ENCODE data around the gene TMOD4.
"Not testable (repeated sequence)": the region's sequence is repeated elsewhere in the genome, so short reads cannot be mapped to it uniquely, and the experiment has no call there.

TMOD4 gene

DNA sequence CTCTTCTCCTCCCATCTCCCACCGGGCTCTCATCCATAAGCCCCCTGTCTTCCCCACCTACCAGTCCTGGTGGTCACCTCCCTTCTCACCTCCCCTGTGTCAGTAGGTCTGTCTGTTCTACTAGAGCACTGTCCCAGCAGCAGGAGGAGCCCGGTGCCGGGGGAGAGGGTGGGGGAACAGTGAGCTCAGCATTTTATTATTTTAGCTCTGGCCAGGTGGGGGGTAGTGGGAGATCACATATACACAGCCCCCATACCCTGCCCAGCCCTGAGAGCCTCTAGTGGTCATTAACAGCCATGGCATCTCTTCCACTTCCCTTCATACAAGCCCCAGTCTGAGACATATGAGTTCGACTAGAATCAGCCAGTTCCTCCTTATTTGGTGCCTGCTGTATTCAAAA lies at the start of gene TMOD4:
TSS of gene TMOD4 (minus strand) at position 119 of the 400 bp plus-strand sequence. CDS start 1,106 bp downstream, outside the sequence.
- no peak for DNase-seq

DNA sequence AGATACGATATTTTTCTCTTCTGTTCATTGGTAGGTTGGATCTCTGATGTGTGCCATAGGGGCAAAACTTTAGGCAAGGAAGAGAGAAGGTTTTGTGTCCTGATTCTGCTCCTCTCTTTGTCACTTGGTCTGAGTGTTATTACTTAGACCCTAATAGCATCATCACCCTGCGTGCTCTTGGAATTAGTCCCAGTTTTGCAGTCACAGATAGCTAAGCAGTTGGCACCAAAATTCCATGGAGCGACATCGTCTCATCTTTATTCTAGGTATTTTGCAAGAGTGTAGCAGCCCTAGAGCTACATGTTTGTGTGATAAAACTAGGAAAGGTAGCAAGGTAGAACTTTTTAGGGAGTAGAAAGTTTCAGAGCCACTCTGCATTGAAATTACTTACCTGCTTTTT lies 46.3 kb upstream of the TMOD4 start:
- no peak for DNase-seq

DNA sequence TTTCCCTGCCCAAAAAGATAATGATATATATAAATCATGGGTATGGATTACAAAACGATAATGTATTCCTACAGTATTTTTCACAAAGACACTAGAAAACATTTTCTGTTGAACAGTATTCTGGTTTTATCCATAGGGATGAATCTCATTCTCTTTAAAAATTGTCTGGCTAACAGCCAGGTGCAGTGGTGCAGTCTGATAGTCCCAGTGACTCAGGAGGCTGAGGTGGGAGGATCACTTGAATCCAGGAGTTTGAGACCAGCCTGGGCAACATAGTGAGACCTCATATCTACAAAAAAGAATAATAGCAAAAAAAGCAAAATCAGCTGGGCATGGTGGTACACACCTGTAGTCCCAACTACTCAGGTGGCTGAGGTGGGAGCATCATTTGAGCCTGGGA lies 45.8 kb upstream of the TMOD4 start:
- no peak for DNase-seq

DNA sequence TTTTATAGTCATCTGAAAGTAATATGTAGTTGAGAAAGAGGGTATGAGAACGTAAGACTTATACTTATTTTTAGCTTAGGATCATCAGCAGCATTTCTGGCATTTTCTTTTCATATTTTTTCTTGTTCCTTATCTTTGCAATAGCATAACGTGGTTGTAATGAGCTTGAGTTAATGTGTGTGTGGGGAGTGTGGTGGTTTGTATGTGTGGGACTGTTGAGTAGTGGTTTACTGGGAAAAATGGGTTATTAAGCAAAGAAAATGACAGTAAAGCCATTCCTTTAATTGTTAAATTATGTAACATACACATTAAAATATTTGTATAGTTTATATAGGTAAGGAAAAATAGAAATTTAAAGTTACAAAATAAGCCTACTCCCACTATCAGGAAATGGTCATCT lies 37.8 kb upstream of the TMOD4 start:
- DNase-seq, result no peak

DNA sequence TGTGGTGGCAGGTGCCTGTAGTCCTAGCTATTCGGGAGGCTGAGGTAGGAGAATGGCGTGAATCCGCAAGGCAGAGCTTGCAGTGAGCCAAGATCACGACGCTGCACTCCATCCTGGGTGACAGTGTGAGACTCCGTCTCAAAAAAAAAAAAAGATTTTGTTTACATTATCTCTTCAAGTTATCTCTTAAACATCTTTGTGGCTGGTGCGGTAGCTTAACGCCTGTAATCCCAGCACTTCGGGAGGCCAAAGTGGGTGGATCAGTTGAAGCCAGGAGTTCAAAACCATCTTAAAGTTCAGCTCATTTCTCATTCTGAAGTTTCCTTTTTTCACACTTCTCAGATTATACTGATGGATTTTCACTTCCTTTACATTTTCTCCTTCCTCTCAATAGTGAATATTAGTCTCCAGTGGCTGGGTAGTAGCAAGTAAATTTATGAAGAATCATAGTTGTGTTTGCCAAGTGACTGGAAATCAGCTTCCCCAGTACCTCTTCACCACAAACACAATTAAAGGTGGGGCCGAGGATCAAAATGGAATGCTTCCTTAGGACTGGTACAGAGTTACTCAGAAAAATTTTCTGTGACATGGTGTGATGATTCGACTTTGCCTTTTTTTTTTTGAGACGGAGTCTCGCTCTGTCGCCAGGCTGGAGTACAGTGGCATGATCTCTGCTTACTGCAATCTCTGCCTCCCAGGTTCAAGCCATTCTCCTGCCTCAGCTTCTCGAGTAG lies 36.4 kb upstream of the TMOD4 start:
- no peak for DNase-seq

DNA sequence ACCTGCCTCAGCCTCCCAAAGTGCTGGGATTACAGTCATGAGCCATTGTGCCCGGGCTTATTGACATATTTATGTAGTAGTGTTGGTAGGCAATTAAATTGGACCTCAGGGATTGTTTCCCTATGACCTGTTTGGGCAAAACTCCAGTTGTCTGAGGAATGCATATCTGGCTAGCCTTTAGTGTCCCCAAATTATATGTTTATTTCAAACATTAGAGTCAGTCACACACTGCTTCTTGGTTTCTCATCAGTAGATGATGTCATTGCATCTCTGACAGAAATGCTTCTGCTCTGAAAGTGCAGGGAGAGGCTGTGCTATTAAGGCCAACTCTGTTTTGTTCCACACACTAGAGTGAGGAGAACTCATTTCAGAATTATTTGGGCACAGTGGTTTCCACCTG lies 35.0 kb upstream of the TMOD4 start:
- no peak for DNase-seq

DNA sequence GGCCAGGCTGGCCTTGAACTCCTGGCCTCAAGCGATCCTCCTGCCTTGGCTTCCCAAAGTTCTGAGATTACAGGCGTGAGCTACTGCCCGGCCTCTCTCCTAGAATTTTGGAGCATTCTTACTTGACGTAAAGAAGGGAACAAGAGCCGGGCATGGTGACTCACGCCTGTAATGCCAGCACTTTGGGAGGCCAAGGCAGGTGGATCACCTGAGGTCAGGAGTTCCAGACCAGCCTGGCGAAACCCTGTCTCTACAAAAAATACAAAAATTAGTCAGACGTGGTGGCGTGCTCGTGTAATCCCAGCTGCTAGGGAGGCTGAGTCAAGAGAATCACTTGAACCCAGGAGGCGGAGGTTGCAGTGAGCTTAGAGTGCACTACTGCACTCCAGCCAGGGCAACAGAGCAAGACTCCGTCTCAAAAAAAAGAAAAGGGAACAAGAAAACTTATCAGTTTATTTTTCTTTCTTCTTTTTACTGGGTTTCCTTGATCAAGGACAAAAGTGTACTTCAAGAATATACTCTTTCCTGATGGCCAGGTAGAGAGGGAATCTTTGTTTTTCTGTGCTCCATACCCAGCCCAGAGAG lies 29.7 kb upstream of the TMOD4 start:
- DNase-seq, result not testable (repeated sequence)

DNA sequence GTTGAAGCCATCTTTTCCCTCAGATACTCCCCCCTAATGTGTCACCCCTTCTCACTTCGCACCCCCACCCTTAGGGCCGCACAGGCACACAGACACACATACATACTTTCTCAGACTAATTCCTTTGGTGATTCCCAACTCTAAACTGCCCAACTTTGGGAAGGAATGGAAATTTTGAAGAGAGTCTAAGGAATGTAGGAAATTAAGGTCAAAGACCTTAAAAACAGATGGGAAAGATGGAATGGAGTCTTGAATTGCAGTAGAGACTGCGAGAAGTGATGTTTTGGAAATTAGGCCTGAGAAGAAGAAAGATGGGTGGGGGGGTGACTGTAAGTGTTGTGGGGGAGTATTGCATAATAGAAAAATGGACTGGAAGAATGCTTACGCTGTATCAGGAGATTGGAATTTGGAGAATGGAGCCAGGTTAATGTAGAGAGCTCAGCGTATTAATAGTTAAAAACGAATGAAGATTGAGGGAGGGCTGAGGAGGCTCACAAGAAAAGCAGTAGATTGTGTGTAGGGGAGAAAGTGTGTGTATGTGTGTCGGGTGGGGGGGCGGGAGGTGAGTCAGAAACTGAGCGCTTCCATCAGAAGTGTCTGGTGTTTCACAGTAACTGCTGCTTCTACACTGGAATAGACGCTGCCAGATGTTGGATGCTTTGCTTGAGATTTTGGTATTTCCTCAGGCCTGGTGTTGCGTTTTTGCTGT lies 24.2 kb upstream of the TMOD4 start:
- DNase-seq, result no peak

DNA sequence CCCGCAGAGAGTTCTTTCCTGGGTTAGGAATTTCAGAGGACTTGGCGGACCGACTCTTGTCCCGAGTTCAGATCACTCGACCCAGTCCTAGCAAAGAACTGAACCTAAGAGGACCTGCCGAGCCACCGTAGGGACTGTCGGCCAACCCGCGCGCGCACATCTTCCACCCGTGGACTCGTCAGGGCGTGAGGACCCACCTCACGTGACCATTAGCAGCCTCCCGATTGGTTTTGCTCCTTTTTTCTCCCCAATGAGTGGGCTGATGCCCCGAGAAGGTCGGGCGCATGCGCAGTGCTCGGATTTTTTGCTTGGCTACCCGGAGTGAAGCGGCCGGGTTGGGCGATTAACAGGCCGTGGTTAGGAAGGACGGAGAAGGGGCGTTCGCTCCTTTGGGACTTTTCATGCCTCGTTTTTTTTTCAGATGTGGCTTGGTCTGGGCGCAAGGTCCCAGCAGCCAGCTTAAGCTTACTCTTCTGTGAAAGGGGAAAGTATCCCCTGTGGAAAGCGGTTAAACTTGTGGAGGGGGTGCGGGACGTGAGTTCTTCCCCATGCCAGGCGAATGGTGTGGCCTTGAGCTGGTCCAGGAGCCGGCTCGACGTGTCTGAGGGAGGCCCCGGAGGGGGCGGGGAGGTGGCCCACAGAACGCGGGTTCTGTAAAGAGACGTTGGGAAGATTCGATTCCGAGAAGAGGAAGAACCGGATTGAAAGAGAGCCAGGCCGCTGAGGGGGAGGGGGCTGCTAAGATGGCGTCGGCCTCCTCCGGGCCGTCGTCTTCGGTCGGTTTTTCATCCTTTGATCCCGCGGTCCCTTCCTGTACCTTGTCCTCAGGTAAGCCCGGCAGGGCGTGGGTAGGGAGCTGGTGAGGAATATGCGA lies 22.7 kb upstream of the TMOD4 start, which contains the start of gene PIP5K1A:
TSS of gene PIP5K1A (plus strand) at position 299 of the 874 bp plus-strand sequence. CDS start at position 744, 445 bp downstream.
- peak; percentile 70 for DNase-seq

DNA sequence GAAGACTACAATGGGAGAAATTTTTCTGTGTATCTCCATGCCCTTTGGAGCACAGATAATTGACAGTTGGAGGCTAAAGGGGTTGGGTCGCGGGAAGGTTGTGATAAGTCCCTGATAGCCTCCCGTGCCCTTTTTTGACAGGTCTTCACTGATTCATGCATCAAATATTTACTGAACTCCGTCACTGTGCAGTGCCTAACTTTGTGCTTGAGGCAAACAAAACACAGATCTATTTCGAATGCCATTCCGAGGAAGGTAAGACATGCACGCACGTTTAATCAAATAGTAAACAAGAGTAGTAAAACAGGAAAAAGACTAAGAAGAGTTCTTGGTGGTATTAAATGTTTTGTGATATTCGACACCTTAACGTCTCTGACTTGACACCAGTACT lies 22.1 kb upstream of the TMOD4 start:
- DNase-seq, result no peak

DNA sequence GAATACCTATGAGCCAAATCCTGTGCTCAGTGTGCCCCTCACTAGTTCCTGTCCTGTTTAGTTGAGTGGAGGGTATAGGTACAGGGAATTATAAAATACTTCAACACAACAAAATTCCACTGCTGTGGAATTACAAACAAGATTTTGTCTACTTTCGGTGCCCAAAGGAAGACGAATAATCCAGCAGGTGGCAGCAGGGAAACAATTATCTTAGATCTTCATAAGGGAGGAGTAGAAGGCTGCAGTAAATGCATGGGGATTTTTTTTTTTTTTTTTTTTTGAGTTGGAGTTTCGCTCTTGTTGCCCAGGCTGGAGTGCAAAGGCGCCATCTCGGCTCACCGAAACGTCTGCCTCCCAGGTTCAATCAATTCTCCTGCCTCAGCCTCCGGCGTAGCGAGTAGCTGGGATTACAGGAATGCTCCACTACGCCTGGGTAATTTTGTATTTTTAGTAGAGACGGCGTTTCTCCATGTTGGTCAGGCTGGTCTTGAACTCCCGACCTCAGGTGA lies 20.6 kb upstream of the TMOD4 start:
- DNase-seq, result peak; percentile 54

DNA sequence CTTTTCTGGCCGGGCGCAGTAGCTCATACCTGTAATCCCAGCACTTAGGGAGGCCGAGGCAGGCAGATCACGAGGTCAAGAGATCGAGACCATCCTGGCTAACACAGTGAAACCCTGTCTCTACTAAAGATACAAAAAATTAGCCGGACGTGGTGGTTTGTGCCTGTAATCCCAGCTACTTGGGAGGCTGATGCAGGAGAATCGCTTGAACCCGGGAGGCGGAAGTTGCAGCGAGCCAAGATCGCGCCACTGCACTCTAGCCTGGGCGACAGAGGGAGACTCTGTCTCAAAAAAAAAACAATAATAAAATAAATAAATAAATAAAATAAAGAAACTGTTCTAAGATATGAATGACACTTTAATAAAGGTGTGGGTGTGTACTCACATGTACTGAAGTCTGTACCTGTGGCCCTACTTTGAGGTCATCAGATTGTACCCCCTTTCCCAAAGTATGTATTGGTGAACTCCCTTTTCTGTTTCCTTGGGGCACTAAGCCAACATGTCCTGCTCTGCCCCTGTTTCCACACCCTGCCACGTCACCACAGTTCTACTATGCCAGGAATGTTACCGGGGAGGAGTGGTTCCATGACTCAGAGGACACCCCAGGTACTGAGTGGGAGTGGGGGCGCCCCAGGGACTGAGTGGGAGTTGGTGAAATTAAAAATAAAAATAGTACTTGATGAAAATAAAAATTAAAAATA lies 19.3 kb upstream of the TMOD4 start:
- not testable (repeated sequence) for DNase-seq

DNA sequence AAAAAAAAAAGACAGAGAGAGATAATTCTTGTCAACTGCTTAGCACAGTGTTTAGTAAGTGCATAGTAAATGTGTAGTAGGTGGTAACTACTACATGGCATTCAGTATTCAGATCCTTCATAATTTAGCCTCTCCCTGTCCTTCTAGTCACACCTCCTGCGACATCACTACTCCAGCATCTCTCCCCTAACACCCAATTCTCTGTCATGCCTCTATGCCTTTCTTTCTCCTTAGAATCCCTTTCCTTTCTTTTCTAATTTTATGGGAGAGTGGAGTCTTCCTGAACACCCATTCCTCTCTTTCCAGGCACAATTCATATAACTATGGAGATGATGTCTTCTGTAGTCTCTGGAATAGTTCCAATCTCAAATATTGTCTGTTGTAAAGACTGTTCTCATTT lies 18.1 kb upstream of the TMOD4 start:
- no peak for DNase-seq

DNA sequence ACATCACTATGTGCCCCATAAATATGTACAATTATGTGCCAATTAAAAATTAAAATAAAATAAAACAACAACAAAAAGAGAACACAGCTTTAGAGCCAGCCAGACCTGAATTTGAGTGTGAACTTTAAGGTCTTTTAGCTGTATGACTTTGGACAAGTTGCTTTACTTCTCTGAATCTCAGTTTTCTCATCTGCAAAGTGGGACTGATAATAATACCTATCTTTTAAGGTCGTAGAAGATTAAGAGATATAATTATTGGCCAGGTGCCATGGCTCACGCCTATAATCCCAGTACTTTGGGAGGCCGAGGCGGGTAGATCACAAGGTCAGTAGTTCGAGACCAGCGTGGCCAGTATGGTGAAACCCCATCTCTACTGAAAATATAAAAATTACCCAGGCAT lies 17.5 kb upstream of the TMOD4 start:
- no peak for DNase-seq

DNA sequence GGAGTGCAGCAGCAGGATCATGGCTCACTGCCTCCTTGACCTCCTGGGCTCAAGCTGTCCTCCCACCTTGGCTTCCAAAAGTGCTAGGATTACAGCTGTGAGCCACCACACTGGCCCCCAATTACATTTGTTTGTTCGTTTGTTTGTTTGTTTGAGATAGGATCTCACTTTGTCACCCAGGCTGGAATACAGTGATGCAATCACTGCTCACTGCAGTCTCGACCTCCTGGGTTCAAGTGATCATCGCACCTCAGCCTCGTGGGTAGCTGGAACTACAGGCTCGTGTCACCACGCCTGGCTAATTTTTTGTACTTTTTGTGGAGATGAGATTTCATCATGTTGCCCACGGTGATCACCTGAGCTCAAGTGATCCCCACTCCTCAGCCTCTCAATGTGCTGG lies 16.3 kb upstream of the TMOD4 start:
- DNase-seq, result no peak

DNA sequence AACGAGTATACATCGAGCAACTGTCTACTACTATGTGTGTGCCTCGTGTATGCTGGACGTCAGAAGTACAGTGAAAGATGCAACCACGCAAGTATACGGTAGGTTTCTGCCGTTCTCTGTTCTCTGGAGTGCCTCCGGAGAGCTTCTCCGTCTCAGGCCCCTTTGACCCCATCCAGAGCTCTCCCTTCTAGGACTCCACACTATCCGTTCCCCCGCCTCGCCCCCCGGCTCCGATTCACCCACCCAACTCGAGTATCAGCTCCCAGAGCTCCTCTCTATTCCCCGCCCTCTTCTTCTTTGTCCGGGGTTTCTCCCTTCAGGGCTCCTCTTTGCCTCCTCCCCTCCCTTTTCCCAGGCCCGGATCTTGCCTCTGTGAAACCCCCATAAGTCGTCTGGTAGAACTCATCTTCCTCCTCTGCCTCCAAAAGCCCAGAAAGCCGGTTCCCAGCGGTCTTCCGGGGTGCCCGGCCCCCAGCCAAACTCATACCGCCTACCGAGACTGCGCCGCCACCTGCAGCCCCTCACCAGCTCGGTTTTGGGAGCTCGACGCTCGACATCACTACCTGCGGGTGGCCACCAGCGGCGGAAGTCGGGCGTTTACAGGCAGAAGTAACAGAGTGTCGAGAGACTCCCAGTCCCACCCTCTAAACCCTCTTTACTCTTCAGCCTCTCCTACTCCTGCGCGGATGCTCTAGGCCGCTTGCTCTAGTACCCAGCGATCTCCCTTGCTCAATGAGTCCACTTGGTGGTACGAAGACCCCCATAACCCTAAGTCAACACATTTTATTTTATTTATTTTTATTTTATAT lies 14.1 kb upstream of the TMOD4 start, which contains the start of gene VPS72:
TSS of gene VPS72 (minus strand) at position 561 of the 809 bp plus-strand sequence. CDS start at position 485, 76 bp downstream.
- DNase-seq, result peak; percentile 67

DNA sequence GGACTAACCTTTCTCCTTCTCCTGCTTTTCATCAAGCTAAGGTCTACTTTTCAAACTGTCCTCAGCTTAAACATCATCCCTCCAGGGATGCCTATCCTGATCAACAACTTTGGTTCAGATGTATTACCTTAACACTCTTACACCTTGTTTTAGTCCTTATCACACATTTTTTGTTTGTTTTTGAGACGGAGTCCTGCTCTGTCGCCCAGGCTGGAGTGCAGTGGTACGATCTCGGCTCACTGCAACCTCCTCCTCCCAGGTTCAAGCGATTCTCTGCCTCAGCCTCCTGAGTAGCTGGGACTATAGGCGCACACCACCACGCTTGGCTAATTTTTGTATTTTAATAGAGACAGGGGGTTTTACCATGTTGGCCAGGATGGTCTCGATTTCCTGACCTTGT lies 12.9 kb upstream of the TMOD4 start:
- not testable (repeated sequence) for DNase-seq

DNA sequence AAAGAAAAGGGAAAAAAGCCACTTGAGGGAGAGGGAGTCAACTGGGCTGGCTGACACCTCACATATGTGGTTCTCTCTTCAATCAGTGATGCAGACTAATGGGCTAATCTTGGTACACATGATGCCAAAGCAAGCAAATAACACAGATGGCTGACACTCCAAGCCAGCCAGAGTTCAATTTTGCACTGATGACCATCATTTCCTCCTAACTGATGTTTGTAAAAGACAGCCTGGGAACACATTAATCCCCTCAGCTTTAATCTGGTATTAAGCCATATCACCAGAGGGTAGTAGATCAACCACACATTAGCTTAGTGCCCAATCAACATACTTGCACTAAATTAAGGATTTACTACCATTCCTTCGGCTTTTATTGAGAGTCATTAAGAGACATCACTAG lies 11.4 kb upstream of the TMOD4 start:
- no peak for DNase-seq

DNA sequence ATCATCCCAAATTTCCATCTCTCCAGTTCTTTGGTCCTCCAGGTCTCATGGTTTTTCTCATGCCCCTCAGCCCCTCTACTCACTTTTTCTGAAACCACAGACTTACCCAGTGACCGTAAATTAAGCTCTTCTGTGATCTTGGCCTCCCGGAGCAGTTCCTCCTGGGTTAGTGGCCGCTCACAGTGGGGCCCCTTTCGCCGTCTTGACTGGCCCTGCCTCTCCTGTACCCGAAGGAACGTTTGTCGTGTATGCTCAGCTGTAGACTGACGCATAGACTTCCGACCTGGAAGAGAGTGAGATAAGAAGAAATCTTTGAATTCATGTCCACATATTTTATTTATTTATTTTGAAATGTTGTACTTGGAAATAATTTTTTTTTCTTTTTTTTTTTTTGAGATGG lies 8.4 kb upstream of the TMOD4 start:
- DNase-seq, result no peak

DNA sequence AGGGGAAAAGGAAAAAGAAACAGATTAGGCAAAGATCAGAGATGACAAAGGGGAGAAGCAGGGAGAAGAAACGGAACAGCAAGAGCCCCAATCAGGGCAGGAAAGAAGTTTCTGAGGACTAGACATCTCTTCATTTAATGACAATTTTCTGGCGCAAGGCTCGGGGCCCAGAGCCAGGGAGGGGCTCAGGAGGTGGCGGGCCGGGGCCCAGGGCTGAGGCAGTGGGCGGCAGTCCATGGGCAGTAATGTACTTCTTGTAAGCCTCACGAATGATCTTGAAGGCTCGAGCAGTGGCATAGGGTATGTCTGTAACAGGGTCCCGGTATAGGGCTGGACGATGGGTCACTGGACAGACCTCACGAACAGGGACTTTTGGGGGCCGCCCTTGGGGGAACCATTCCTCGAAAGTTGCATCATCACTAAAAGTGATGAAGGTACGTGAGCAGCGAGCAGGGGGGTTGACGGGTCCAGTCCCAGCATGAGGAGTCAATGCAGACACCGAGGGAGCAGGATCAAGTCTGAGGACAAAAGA lies 799 bp upstream of the TMOD4 start:
- DNase-seq, result no peak

Measured in SIG-M5 (cell line).